SHP77 (cell line): ENCODE data around the gene ANXA3.

Experiments used
- DNase-seq, 2 experiments: peaks; one replicate each; lab custom pipeline; 2025; lab: John Stamatoyannopoulos, UW

Gene ANXA3

GRCh38 chr4:78611215-78611558 lies 59.6 kb downstream of the ANXA3 start:
- no peak for DNase-seq

- DNase-seq = peak in 1 of 2 experiments; percentile 23
These were observed 61.0 kb downstream of the ANXA3 start for GRCh38 chr4:78612398-78613178.

- DNase-seq = no peak
These were observed 62.2 kb downstream of the ANXA3 start for GRCh38 chr4:78613522-78614321.

GRCh38 chr4:78616046-78616498 lies 64.5 kb downstream of the ANXA3 start:
- no peak for DNase-seq

- no peak for DNase-seq
These were observed 66.9 kb downstream of the ANXA3 start for GRCh38 chr4:78618436-78618835.

- DNase-seq = no peak
These were observed 69.8 kb downstream of the ANXA3 start for GRCh38 chr4:78621395-78621794.

GRCh38 chr4:78622253-78622979 lies 70.8 kb downstream of the ANXA3 start:
- no peak for DNase-seq

- no peak for DNase-seq
These were observed 72.5 kb downstream of the ANXA3 start for GRCh38 chr4:78624048-78624447.

GRCh38 chr4:78625073-78625472 lies 73.5 kb downstream of the ANXA3 start:
- no peak for DNase-seq

GRCh38 chr4:78627046-78627965 lies 75.7 kb downstream of the ANXA3 start:
- DNase-seq = no peak

- DNase-seq = no peak
These were observed 76.6 kb downstream of the ANXA3 start for GRCh38 chr4:78627966-78628678.

GRCh38 chr4:78629991-78630541 lies 78.5 kb downstream of the ANXA3 start:
- no peak for DNase-seq

GRCh38 chr4:78630615-78631014 lies 79.0 kb downstream of the ANXA3 start:
- no peak for DNase-seq

- no peak for DNase-seq
These were observed 82.6 kb downstream of the ANXA3 start for GRCh38 chr4:78634011-78634664.

GRCh38 chr4:78638337-78639172 lies 87.0 kb downstream of the ANXA3 start:
- no peak for DNase-seq

- DNase-seq = no peak
These were observed 89.1 kb downstream of the ANXA3 start for GRCh38 chr4:78640714-78641113.

GRCh38 chr4:78642934-78643333 lies 91.4 kb downstream of the ANXA3 start:
- DNase-seq = no peak

GRCh38 chr4:78644063-78644691 lies 92.6 kb downstream of the ANXA3 start:
- DNase-seq = no peak
